Kidney capillary endothelial cell (primary cell): ENCODE measurements around the gene CLSTN1.

Source experiments
- DNase-seq: peaks from one replicate; pipeline ENCODE4 v3.0.0-alpha.2; 2018; ENCODE audit warnings: low spot score

Gene CLSTN1

DNA sequence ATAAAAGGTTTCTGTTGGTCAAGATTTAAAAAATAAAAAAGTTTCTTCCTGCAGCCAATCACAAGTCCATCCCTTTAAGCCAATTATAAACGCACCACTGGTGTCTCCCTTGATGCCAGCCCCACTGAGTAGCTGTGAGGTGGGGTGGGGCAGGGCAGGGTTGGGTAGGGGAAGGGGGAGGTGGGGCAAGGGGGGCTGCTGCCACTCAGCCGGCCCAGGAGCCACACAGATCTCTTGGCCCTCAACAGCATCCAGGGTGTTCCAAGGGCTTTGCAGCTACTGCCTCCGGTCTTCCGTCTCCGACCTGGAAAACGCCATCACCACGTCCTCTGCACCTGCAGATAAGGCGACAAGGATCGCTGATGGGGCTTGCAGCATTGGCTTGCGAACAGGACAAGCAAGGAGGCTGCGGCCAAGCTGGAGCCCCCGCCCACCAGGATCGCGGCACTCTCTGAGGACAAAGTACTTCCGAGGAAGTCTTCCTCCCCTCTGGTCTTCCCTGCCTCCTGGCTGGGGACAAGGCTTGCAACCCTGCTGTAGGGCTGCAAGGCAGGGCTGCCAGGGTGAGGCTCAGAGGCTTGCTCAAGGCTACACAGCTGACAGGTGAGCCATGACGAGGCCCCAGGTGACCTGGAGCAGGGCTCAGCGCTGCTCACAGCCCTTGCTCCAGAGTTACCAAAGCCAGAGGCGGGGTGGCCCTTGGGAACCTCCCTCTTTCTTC is 26.8 kb upstream of the CLSTN1 start:
- no peak for DNase-seq

DNA sequence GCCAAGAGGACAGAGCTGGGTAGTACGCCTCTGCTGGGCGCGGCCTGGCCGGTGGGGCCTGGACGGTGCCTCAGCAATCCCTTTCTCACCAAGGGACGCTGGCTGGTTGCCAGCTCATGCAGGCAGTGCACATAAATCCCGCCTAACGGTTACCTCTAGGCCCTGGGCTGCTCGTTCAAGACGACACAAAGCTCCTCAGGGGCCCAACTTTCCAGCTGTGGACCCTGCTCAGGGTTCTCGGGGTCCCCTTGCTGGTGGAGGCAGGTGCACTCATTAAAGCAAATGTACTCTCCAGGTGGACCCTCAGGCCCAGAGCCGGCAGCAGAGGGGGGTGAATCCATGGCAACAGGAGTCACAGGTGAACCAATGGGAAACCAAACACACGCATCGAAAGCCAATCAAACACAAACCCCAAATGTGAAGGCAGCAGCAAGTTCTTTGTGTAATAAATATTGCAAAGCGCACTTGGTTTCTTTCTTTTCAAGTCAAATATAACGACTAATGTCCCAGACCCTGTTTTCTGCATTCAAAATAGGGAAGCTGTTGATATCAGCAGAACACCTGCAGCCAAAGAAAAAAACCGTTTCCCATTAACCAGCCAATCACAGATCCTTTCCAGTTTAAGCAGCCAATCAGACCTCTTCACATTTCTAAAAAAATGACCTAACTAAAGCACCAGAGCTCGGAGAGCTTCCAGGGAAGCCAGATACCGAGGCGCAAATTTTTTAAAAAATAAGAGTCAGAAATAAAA is 26.1 kb upstream of the CLSTN1 start:
- DNase-seq: no peak

DNA sequence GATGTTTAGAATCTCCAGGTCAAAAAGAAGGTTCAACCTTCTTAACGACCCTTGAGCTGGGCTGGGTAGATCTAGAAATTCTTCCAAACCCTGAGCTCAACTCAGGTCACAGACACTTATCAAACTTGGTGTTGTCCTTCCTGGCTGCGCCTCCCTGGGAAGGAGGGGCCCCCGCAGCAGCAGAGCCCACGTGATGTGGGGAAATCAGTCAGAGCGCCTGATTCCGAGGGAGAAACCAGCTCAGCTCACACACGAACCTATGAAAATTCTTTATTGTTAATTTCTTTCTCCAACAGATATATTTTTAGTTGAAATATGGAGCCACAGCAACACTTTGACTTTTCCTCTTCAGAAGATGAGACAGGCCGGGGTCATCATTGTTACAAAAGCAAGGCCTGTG is 24.3 kb upstream of the CLSTN1 start:
- DNase-seq: no peak

DNA sequence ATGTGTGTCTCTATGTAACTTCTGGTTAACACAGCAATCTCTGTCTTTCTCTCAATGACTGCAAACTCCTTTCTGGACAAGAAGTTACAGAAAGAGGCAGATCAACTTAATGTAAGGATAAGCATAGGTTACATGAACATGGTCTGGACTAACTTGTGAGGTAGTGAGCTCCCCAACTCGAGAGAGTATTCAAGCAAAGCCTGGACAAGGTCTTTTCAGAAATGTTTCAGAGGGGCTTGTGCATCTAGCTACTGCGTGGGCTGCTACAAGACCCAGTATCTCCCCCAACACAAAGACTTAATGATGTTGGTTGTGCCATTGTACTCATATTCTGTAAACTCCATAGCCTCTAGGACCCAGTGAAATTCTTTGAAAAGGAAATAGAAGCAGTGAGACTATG is 23.5 kb upstream of the CLSTN1 start:
- DNase-seq: no peak

DNA sequence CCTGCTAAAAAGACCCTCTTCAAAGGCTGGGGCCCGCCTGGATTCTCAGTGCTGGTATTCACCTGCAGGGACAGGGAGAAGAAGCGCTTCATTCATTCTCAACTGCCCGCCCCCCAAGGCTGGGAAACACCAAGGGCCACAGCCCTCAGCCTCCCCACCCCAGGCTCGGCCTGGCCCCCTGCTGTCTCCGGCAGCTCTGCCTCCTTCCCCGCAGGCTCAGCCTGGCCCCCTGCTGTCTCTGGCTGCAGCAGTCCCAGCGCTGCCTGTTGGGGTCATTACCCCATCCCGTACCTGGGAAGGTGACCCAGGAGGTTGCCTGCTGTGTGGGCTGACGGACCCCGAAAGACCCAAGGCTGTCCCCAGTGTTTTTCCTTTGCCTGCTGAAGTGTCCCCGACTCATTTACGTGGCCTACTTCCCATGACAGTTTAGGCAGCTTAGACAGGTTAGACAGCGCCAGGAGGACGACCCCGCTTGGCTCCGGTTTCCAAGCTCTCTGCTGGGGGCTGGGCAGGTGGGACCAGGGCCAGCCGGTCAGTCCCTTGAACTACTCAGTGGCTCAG is 22.9 kb upstream of the CLSTN1 start:
- no peak for DNase-seq

DNA sequence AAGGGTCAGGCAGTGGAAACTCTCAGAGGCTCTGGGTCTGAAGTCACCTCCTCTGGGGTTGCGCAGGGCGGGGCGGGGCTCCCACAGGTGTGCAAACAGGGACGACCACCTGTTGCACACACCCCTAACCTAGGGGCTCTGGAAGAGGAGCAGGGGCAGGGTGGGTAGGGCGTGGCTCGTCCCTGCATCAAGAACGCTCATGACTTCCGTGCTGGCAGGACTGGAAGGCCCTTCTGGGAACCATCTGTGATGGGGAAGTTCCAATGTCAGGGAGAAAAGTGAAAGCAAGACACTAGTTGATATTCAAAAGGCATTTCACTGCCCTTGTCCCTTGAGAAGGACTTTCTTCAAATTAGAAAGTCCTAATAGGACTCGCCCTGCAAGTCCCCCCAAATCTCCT is 22.1 kb upstream of the CLSTN1 start:
- DNase-seq: no peak

DNA sequence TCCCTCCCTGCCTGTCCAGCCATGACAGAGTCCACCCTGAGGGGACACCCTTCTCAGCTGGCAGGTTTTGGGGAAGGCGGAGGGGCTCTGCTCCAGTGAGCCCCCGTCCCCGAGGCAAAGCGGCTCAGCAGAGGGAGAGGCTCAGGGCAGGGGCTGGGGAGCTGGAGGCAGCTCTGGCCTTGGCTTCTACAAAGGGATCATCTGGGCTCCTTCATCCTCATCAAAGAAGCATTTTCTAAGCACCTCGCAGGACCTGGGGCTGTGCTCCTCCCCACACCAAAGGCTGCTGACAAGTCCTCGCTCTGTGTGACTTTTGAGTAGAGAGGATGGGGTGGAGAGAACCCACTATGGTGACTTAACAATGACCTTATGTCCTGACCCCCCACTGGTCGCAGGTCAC is 21.0 kb upstream of the CLSTN1 start:
- no peak for DNase-seq

DNA sequence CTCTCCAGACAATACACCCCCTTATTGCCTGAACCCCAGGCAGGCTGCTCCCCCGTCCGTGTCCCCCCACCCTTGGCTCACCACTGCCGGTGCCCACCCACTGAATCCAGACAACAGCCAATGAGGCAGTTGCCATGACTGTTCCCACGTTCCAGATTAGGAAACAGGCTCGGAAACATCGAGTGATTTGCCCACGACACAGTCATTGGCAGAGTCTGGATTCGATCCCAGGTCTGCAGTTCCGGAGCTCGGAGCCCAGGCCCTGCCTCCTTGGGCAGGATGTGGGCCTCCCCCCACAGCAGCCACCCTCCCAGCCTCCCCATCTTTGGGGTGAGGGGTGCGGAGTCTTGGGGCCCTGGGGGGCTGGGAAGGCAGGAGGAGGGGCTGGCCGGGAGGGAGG is 20.3 kb upstream of the CLSTN1 start:
- no peak for DNase-seq

DNA sequence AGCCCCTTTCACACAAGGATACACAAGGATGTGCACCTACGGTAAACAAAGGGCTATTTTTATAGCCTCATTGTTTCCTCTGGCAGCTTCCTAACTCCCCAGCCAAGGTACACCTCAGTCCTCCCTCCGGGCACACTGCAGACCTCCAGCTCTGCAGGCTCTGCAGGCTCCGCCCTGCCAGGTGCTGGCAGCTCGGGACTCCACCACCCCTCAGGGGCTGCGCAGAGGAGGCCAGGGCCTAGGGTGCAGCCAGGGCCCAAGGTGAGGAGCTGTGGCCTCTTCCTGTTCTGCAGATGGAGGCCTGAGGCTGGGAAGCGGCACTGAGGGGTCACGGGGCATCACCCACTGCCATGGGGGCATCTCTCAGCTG is 19.8 kb upstream of the CLSTN1 start:
- no peak for DNase-seq

DNA sequence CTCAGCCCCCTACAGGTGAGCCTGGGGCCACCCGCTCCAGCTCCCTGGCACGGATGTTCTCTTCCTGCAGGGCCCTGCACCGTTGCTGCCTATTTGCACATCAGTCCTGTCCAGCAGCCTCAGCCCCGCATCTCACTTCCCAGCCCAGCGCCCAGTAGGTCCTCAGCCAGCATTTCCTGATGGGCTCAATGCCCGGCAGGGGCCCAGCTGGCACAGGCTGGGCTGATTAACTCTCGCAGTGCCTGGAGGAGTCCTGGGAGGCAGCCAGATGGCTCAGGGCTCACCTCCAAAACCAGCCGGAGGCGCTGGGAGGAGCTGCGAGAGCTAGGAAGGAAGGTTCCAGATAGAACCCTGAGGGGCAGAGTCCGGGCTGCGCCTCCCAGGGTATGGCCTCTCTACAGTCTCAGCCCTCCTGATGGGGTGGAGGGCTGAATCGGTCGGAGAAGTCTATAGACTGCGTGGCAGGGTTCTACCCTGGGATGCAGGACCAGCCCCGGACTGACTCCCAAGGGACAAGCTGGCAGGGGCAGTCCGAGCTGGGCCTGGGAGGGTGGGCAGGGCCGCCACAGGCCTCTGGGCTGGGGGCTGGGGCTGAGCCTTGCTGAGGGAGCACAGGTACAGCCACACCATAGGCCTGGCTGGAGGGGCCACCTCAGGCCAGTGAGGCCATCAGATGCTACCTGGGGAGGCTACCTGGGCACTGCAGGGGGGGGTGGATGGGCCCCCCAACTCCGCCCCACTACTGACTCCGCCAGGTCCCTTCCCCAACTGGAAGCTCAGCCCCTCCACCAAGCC is 19.2 kb upstream of the CLSTN1 start:
- DNase-seq: no peak

DNA sequence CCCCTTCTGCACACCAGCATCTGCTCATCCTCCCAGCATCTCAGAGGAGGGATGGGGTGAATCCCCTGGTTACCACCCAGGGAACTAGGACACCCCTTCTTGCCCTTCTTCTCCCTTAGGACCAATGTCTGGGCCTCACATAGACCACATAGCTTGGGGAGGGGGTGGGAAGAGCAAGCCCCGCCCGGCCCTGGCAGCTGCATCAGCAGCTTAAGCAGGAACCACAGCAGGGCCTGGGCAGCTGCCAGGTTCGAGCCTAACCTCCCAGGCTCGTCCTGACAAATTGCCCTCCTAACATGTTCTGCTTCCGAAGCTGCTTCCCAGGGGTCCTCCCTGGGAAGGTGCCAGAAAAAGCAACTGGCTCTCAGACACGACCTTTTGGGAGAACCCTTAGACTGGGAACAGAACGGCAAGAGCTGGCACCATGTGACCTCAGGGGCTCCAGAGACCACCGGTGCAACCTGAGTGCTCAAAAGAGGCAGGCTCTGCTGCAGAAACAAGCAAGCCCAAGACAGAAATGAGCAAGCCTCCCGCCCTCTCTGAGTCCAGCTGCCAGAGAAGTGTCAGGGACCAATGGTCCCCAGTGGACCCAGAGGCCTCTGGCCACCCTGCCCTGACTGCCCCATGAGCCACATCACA is 18.4 kb upstream of the CLSTN1 start:
- no peak for DNase-seq

DNA sequence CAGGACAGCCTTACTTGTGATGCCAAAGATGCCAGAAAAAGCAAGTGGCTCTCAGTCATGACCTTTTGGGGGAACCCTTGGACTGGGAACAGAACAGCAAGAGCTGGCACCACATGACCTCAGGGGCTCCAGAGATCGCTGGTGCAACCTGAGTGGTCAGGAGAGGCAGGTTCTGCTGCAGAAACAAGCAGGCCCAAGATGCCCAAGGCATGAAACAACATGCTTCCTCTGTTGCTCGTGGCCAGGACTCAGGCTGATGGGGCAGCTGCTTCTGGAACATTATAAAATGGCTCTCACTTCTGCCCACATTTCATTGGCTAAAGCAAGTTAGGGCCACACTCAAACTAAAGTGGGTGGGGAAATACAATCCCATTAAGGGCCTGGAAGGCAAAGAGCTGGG is 17.7 kb upstream of the CLSTN1 start:
- no peak for DNase-seq

DNA sequence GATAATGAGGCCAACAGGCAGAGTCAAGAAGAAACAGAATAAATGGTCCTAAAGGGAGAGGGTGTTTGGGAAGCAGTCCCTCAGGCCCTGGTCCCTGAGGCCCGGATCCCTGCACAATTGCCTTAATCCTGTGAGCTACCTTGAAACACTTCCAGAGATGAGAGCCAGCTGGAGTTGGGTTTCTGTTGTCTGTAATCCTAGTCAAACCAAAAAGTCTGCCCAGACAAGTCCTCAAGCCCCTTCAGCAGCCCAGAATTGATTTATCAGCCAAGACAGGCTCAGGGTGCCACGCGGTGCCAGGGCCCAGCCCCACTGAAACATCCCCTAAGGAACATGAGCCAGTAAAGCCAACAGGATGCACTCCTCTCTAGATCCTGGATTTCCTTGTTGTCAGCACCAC is 16.4 kb upstream of the CLSTN1 start:
- no peak for DNase-seq

DNA sequence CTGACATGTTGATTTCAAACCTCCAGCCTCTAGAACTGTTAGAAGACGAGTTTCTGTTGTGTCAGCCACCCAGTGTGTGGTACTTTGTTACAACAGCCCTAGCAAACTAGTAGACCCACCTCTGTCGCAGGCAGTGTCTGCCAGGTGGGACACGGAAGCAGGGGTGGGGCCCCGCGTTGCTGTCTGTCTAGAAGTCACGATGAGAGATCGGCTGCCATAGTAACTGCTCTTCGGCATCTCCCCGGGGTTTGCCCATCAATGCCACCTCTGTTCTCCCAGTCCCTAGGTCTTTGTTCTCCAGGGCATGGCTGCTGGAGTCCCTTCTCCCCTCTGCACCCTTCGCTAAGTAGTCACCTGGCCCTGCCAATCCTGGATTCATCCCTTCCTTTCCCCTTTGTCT is 15.2 kb upstream of the CLSTN1 start:
- no peak for DNase-seq

DNA sequence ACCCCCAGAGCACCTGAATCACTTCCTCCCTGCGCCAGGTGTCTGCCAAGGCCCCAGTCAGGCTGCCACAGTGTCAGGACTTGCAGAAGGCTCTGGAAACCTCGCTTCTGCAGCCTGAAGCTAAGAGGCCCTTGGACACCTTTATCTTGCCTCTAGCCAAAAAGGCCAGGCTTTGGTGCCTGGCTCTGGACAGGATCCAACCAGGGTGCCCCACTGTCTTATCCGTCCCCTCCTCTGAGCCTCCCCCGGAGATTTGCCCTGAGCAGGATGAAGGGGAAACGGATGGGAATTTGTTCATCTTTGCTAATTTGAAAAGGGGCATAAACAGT is 12.8 kb upstream of the CLSTN1 start:
- DNase-seq: no peak

DNA sequence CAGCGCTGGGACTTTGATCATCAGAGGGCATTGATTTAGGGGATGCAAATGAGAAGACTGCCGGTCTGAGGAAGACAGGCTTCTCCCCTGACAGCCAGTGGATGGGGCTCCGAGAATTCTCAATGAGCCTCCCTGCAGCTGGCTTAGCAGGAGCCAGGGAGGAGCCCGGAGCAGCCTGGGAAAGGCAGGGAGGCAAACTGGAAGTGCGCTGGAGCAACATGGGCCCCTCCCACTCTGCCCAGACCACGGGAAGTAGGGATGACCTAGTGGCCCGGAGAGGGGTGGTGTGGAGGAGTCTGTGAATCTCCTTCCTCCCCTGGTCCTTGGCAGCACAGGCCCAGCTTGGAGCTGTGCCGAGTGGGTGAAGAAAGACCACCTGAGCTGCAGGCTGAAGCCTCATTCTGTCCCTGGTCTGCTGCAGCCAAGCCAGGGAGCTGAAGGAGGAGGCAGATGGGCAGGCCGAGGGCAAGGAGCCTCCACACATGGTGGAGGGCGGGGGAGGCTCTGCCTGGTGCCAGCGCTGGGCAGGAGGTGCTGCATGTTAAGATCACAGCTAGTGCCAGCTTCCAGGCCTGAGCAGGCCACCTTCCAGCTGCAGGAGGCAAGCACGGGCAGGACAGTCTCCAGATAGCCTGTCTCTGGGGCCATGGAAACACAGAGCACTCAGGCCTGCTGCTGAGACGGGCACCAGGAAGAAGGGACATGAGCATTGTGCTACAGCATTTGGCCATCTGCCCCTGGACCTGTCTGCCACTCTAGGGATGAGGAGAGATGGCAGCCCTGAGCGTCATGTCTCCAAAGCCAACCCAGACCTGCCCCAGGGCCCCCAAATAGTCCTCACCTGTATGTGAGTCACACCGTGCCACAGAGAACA is 12.2 kb upstream of the CLSTN1 start:
- DNase-seq: no peak

DNA sequence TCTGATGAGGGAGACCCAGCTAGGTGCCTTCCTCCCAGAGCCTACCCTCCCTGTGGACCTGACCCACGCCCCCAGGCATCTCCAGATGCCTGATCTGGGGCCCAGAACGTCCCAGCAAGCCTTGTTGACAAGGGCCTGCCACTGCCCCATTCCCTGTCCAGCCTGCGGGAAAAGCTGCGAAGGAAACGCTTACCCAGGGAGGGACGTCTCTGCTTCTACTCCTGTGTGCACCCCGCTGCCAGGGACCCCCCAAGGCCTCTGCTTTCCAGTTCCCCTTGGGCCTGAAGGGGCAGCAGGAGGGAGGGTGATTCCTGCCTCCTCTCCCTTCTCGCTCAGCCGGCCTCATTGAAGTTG is 11.6 kb upstream of the CLSTN1 start:
- no peak for DNase-seq

DNA sequence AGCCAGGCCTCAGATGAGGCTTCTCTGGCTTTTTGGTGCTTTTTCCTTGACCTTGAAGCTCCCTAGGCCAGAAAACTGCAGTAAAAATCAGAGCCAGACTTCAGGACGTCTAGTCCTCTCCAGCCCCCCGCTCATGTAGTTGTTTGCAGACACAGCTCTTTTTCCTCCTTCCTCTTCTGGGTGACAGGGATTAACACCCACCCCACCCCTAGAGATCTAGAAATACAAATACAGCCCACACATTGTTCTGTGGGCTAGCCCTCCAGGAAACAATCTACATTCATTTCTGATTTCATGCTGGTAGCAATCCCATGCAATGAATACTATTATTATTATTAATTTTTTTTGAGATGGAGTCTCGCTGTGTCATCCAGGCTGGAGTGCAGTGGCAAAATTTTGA is 9.9 kb upstream of the CLSTN1 start:
- no peak for DNase-seq

DNA sequence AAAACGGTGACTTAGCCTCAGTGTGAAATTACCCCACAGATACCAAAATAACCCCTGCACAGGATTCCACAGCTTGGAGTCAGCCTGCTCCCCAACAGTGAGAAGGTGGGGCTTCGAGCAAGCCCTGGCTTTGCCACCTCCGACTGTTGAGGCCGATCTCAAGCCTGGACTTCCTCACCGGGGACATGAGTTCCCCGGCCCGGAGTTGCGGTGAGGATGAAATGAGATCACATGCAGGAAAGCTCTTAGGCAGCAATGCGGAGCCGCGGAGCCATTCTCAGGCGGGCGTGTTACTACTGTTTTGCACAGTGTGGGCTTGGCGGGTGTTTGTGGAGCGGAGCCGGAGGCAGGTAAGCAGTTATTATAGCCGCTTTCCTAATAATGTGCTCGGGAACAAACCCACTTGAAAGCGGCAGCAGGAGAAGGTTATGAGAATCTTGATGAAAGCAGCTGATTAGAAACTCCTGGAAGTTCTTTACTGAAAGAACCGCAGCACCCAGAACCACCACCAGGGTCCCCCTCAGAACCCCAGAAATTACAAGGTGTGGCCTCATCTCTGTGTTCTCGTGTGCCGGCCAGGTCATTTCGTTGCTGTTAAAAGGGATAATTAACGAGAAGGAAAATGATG is 3.9 kb upstream of the CLSTN1 start:
- DNase-seq: no peak

DNA sequence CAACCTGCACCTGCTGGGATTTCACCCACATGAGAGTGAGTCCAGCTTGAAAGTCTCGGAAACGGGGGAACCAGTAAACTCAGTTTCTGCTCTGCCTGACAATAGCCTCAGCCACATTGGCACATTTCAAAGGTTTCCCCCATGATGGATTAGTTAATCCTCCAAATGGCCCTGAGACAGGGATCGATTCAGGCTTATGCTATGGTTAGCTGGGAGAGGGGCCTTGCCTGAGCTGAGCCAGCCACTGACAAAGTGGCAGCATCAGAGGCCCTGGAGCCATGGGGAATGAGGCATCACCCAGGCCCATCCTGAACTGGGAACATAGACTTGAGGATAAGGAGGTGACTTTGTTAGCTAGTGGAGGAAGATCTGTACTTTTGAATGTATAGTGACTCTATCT is 2.9 kb upstream of the CLSTN1 start:
- no peak for DNase-seq

DNA sequence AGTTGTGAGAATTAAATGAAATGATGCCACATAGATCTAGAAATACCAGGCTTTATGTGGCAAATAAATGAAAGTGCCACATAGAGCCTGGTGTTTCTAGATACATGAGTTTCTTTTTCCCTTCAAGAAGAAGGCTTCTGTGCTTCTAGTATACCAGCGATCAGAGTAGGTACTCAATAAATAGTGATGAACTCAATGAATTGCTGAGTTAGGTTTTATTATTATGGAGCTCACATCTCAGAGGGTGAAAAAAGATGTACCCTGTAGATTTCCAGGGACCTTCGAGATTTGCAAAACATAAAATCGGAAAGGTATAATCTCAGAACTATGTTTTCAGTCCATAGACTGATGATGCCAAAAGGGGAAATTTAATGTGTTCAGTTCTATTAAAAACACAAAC is 2.3 kb upstream of the CLSTN1 start:
- DNase-seq: no peak
